ENCODE results near the gene CLCNKA.

- TF ChIP-seq CTCF (IDR thresholded peaks at IDR 0.05): peak; percentile 51 to 99 (median 94)
- TF ChIP-seq POLR2A (IDR thresholded peaks at IDR 0.05): no peak
Measured at GRCh38 chr1:16078925-16079656, 57.3 kb downstream of the CLCNKA start.

Data from adrenal gland (tissue), 5 donors.